Fibroblast of lung (primary cell): ENCODE results near the gene DGKQ. TPM values are rescaled to one million over a fixed set of nuclear protein-coding genes. Genes with fewer than 3 reads are reported as not detected.

Experiments used
- DNase-seq, 2 donors: peaks; one replicate each; pipeline versions ENCODE4 v3.0.0 to v3.0.0-alpha.2; 2010; ENCODE audit warnings: low read depth in 2 of 2
- H2AFZ ChIP-seq: 2 replicates; pipeline ENCODE4 v1.5.1; 2012; ENCODE audit warnings: low read length, control low read depth, inconsistent platforms
- H3K27ac ChIP-seq: 2 replicates; pipeline ENCODE4 v1.5.1; 2011; ENCODE audit warnings: low read length, control low read depth; ENCODE audit not compliant: insufficient read depth
- H3K27me3 ChIP-seq: 2 replicates; pipeline ENCODE4 v1.5.1; 2011; ENCODE audit warnings: mild to moderate bottlenecking, low read length; ENCODE audit not compliant: control insufficient read depth, insufficient read depth
- H3K36me3 ChIP-seq: 2 replicates; pipeline ENCODE4 v1.5.1; 2011; ENCODE audit warnings: low read length; ENCODE audit not compliant: control insufficient read depth, insufficient read depth
- H3K4me1 ChIP-seq: 2 replicates; pipeline ENCODE4 v1.5.1; 2011; ENCODE audit warnings: low read length; ENCODE audit not compliant: control insufficient read depth, insufficient read depth; ENCODE audit errors: extremely low read depth
- H3K4me2 ChIP-seq: 2 replicates; pipeline ENCODE4 v1.5.1; 2011; ENCODE audit warnings: low read length, control low read depth; ENCODE audit not compliant: insufficient read depth; ENCODE audit errors: extremely low read depth
- H3K4me3 ChIP-seq, 4 experiments: fragments of 200-600 bp in 1 of 4; sonication (generic) in 1 of 4; replicated peaks in 1 of 4; 2 replicates each; pipeline ENCODE4 v1.5.1; 2011 to 2016; ENCODE audit warnings: low read length in 4 of 4, low read depth in 3 of 4, mild to moderate bottlenecking in 3 of 4, control low read depth in 2 of 4, inconsistent platforms in 1 of 4, mixed read lengths in 1 of 4; ENCODE audit not compliant: insufficient read depth in 1 of 4; ENCODE audit errors: control extremely low read depth in 1 of 4
- H3K79me2 ChIP-seq: 2 replicates; pipeline ENCODE4 v1.5.1; 2012; ENCODE audit warnings: mild to moderate bottlenecking, low read length, inconsistent platforms; ENCODE audit not compliant: control insufficient read depth, insufficient read depth
- H3K9ac ChIP-seq: 2 replicates; pipeline ENCODE4 v1.5.1; 2011; ENCODE audit warnings: mild to moderate bottlenecking, low read length, control low read depth; ENCODE audit not compliant: insufficient read depth
- H3K9me3 ChIP-seq: 2 replicates; pipeline ENCODE4 v1.5.1; 2012; ENCODE audit warnings: low read depth, low read length; ENCODE audit not compliant: control insufficient read depth, insufficient read depth
- H4K20me1 ChIP-seq: 2 replicates; pipeline ENCODE4 v1.5.1; 2011; ENCODE audit warnings: low read length; ENCODE audit not compliant: control insufficient read depth, insufficient read depth; ENCODE audit errors: extremely low read depth
- EZH2 ChIP-seq: IDR thresholded peaks from 2 replicates; pipeline ENCODE4 v1.5.1; 2012; ENCODE audit warnings: low read length, control low read depth, mild to moderate bottlenecking; ENCODE audit errors: missing control alignments
- polyA plus RNA-seq, 2 donors: library from polyadenylated mRNA; depleted of rRNA in 1 of 2; stranded (reverse) in 1 of 2; unstranded in 1 of 2; fragments of >200 nt; gene quantifications; 2 replicates each; pipeline ENCODE4 v1.2.1, GENCODE V29; 2011 to 2012; ENCODE audit warnings: missing spikeins in 1 of 2
- total RNA-seq: library from RNA; depleted of rRNA; stranded (reverse); fragments of >200 nt; gene quantifications from 2 replicates; pipeline ENCODE4 v1.2.1, GENCODE V29; 2014
- TF ChIP-seq, protein P1 (sequence below), 2 donors: IDR thresholded peaks in 1 of 2; conservative IDR thresholded peaks in 1 of 2; 1 replicate in 1 of 2; 2 replicates in 1 of 2; pipeline ENCODE4 v1.5.1; 2011 to 2012; ENCODE audit warnings: low read length in 2 of 2, control low read depth in 1 of 2, inconsistent platforms in 1 of 2, low read depth in 1 of 2, mild to moderate bottlenecking in 1 of 2

Gene DGKQ
- total and polyA plus RNA-seq, 2 donors (not counting 1 experiment from before 2014, with no cell fraction given) = 2.1 to 13.2 TPM

- Histone ChIP-seq H3K27me3 (no peaks in the 10 kb centered on the region), H3K4me2 (no peak overlapping the region), H3K4me3 (no peak overlapping the region), H4K20me1 (no peaks in the 10 kb centered on the region), H2AFZ (no peak overlapping the region), H3K36me3 (no peaks in the 10 kb centered on the region), H3K4me1 (peaks cover 4% of the 10 kb centered on the region), H3K79me2 (no peaks in the 10 kb centered on the region), H3K9me3 (no peaks in the 10 kb centered on the region), H3K9ac (no peak overlapping the region), H3K27ac (no peak overlapping the region)
- no peak for DNase-seq
- TF ChIP-seq, protein P1, sequence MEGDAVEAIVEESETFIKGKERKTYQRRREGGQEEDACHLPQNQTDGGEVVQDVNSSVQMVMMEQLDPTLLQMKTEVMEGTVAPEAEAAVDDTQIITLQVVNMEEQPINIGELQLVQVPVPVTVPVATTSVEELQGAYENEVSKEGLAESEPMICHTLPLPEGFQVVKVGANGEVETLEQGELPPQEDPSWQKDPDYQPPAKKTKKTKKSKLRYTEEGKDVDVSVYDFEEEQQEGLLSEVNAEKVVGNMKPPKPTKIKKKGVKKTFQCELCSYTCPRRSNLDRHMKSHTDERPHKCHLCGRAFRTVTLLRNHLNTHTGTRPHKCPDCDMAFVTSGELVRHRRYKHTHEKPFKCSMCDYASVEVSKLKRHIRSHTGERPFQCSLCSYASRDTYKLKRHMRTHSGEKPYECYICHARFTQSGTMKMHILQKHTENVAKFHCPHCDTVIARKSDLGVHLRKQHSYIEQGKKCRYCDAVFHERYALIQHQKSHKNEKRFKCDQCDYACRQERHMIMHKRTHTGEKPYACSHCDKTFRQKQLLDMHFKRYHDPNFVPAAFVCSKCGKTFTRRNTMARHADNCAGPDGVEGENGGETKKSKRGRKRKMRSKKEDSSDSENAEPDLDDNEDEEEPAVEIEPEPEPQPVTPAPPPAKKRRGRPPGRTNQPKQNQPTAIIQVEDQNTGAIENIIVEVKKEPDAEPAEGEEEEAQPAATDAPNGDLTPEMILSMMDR (conservative IDR thresholded peaks at IDR 0.05 in 1 of 2, IDR thresholded peaks at IDR 0.05 in 1 of 2; ENCODE audit: low read depth in 1 of 2, low read length in 2 of 2) = no peak
- TF ChIP-seq EZH2 = no peak
Measured at GRCh38 chr4:974668-975067, 1.3 kb upstream of the DGKQ start.

- no peak for DNase-seq
- Histone ChIP-seq H3K27me3 (no peaks in the 10 kb centered on the region), H2AFZ (peak overlapping the region; percentile 68), H3K9ac (peak overlapping the region; percentile 58), H3K9me3 (no peaks in the 10 kb centered on the region), H3K36me3 (no peaks in the 10 kb centered on the region), H3K27ac (no peak overlapping the region), H4K20me1 (no peaks in the 10 kb centered on the region), H3K79me2 (no peaks in the 10 kb centered on the region), H3K4me2 (peak overlapping the region; percentile 94), H3K4me1 (peaks cover 4% of the 10 kb centered on the region), H3K4me3 (peak overlapping the region; percentile 53 to 80 (median 71))
- TF ChIP-seq, protein P1 (conservative IDR thresholded peaks at IDR 0.05 in 1 of 2, IDR thresholded peaks at IDR 0.05 in 1 of 2; ENCODE audit: low read depth in 1 of 2, low read length in 2 of 2) = no peak
- TF ChIP-seq EZH2 = no peak
Measured at GRCh38 chr4:972651-973424, 531 bp downstream of the DGKQ start.

- no peaks in the 10 kb centered on the region for H3K27me3 ChIP-seq
- TF ChIP-seq EZH2 = no peak
- TF ChIP-seq, protein P1 (conservative IDR thresholded peaks at IDR 0.05 in 1 of 2, IDR thresholded peaks at IDR 0.05 in 1 of 2; ENCODE audit: low read depth in 1 of 2, low read length in 2 of 2) = no peak
- no peaks in the 10 kb centered on the region for H3K9me3 ChIP-seq
- H3K4me2 ChIP-seq = peak overlapping the region; percentile 94
- peak overlapping the region; percentile 58 for H3K9ac ChIP-seq
- peaks cover 4% of the 10 kb centered on the region for H3K4me1 ChIP-seq
- no peaks in the 10 kb centered on the region for H3K36me3 ChIP-seq
- H3K79me2 ChIP-seq = no peaks in the 10 kb centered on the region
- DNase-seq = no peak
- no peak overlapping the region for H2AFZ ChIP-seq
- H3K27ac ChIP-seq = no peak overlapping the region
- H4K20me1 ChIP-seq = no peaks in the 10 kb centered on the region
- H3K4me3 ChIP-seq = peak overlapping the region in 3 of 4 experiments; percentile 66 to 80 (median 76)
Measured at GRCh38 chr4:971666-972500, 1.5 kb downstream of the DGKQ start.
